GM12873 (cell line): Measurements from ENCODE around the gene COL6A2.

Experiments
- CTCF ChIP-seq: IDR thresholded peaks from 2 replicates; pipeline ENCODE4 v1.5.1; 2012; ENCODE audit warnings: low read depth, mild to moderate bottlenecking, moderate library complexity, low read length, control low read depth; ENCODE audit not compliant: insufficient read depth; ENCODE audit errors: missing control alignments

The COL6A2 gene

GRCh38 chr21:46112725-46113215, 14.9 kb downstream of the COL6A2 start:
- no peak for TF ChIP-seq CTCF

GRCh38 chr21:46113497-46114176, 15.7 kb downstream of the COL6A2 start:
- TF ChIP-seq CTCF, result no peak

GRCh38 chr21:46114963-46115362, 17.1 kb downstream of the COL6A2 start:
- TF ChIP-seq CTCF, result no peak

- TF ChIP-seq CTCF, result no peak
Measured at GRCh38 chr21:46115441-46116188, 17.7 kb downstream of the COL6A2 start.

- no peak for TF ChIP-seq CTCF
Measured at GRCh38 chr21:46116189-46116775, 18.4 kb downstream of the COL6A2 start.

GRCh38 chr21:46116776-46117585, 19.1 kb downstream of the COL6A2 start:
- no peak for TF ChIP-seq CTCF
